GM12801 (cell line): ENCODE measurements around the gene SNX32.

Source experiments
- CTCF ChIP-seq: IDR thresholded peaks from one replicate; pipeline ENCODE4 v1.5.1; 2011; ENCODE audit warnings: control low read depth; ENCODE audit not compliant: insufficient read length; ENCODE audit errors: extremely low read depth

SNX32 gene

GRCh38 chr11:65802841-65803240 lies 30.9 kb upstream of the SNX32 start:
- TF ChIP-seq CTCF: no peak

DNA sequence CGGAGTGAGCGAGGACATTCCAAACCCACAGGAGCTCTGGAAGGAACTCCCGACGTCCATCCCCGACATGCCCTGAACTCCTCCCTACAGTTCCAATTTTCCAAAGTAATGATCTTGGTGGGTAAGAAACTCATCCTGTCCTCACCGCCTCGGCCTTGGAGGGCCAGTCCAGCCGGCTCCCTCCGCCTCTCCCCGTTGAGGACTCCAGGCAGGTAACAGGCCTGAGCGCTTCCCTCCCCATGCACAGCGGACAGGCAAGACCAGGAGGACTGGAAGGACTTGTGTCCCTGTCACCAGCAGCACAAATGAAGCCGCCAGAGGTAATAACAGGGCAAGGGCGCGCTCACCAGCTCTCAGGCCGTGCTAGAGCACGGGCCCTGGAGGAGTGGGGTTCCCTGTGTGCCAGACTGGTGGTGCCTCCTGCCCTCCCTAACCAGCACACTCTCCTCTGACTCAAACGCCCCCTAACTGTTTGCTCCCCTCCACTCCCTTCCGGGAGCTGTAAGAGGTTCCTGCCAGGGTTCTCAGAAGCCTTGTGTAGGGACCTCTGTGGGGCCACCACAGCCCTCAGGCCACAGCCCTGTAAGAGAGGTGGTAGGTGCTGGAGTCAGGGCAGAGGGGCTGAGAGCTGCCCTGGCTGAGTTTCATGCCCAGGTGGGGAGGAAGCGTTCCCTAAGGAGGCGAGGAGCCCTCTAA lies 29.8 kb upstream of the SNX32 start:
- no peak for TF ChIP-seq CTCF

DNA sequence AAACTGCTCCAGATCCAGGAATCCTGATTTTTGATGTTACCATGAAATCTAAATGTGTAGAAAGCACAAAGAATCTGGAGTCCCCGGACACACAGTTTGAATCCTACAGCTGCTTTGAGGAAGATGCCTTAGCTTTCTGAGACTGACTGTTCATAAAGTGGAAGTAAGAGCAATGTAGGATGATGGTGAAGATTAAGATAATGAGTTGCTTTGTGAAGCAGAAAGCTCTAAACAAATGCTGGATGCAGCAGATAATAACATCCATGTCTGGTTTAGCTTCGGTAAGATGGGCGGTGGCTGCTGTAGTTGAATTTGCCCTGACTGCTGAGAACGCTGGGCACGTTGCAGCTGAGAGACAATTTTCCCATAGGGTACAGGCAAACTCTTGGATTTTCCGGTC lies 26.8 kb upstream of the SNX32 start:
- no peak for TF ChIP-seq CTCF

- TF ChIP-seq CTCF: no peak
Measured at GRCh38 chr11:65808744-65809341, 24.9 kb upstream of the SNX32 start.

GRCh38 chr11:65809496-65809895 lies 24.3 kb upstream of the SNX32 start:
- TF ChIP-seq CTCF: no peak

GRCh38 chr11:65810046-65810868 lies 23.5 kb upstream of the SNX32 start:
- TF ChIP-seq CTCF: no peak

GRCh38 chr11:65811764-65812475 lies 21.8 kb upstream of the SNX32 start:
- no peak for TF ChIP-seq CTCF
